Loucy (cell line): Measurements from ENCODE around the gene MCC.

Source experiments
- H2AFZ ChIP-seq: fragments of 200-600 bp; sonication (generic); 2 replicates; pipeline ENCODE4 v1.6.0; 2016; ENCODE audit warnings: antibody characterized with exemption, mild to moderate bottlenecking, low read length, moderate library complexity
- H3F3A ChIP-seq: fragments of 200-600 bp; 2 replicates; pipeline ENCODE4 v1.6.0; 2016; ENCODE audit warnings: antibody characterized with exemption, low read depth, mild to moderate bottlenecking
- H3K27me3 ChIP-seq: fragments of 200-600 bp; sonication (generic); 2 replicates; pipeline ENCODE4 v1.6.1; 2014; ENCODE audit warnings: low read length, mild to moderate bottlenecking; ENCODE audit not compliant: insufficient read depth, poor library complexity, severe bottlenecking
- H3K36me3 ChIP-seq: fragments of 200-600 bp; sonication (generic); 2 replicates; pipeline ENCODE4 v1.6.1; 2016; ENCODE audit warnings: low read length; ENCODE audit not compliant: insufficient read depth
- H3K4me1 ChIP-seq: fragments of 200-600 bp; sonication (generic); 2 replicates; pipeline ENCODE4 v1.5.1; 2014; ENCODE audit warnings: low read length, mild to moderate bottlenecking; ENCODE audit not compliant: insufficient read depth, poor library complexity, severe bottlenecking
- H3K4me2 ChIP-seq: fragments of 200-600 bp; sonication (generic); 2 replicates; pipeline ENCODE4 v1.6.0; 2014; ENCODE audit warnings: antibody characterized with exemption, low read length, low read depth, mild to moderate bottlenecking; ENCODE audit not compliant: poor library complexity, severe bottlenecking
- H3K4me3 ChIP-seq: fragments of 200-600 bp; sonication (generic); 2 replicates; pipeline ENCODE4 v1.5.1; 2014; ENCODE audit warnings: low read length, mild to moderate bottlenecking, mixed read lengths; ENCODE audit not compliant: poor library complexity, severe bottlenecking
- H3K79me2 ChIP-seq: fragments of 200-600 bp; sonication (generic); 2 replicates; pipeline ENCODE4 v1.6.1; 2014; ENCODE audit warnings: low read length; ENCODE audit not compliant: insufficient read depth
- H3K9ac ChIP-seq: fragments of 200-600 bp; sonication (generic); 2 replicates; pipeline ENCODE4 v1.6.0; 2014; ENCODE audit warnings: mild to moderate bottlenecking, low read depth, low read length, moderate library complexity; ENCODE audit not compliant: poor library complexity, severe bottlenecking
- H3K9me2 ChIP-seq: fragments of 200-600 bp; sonication (generic); replicated peaks from 2 replicates; pipeline ENCODE4 v1.6.1; 2016; ENCODE audit warnings: low read depth, low read length, mixed read lengths
- H3K9me3 ChIP-seq: fragments of 200-600 bp; sonication (generic); 2 replicates; pipeline ENCODE4 v1.6.1; 2014; ENCODE audit warnings: mild to moderate bottlenecking, antibody characterized with exemption, low read length, low read depth; ENCODE audit not compliant: insufficient read depth
- H4K20me1 ChIP-seq: fragments of 200-600 bp; sonication (generic); 2 replicates; pipeline ENCODE4 v1.6.0; 2014; ENCODE audit warnings: antibody characterized with exemption, low read length, mild to moderate bottlenecking; ENCODE audit not compliant: insufficient read depth, poor library complexity, severe bottlenecking
- CTCF ChIP-seq: fragments of 200-600 bp; sonication (generic); conservative IDR thresholded peaks from 2 replicates; pipeline ENCODE4 v1.5.1; 2014; ENCODE audit warnings: mild to moderate bottlenecking, antibody characterized with exemption, low read length
- EZH2phosphoT487 ChIP-seq: fragments of 200-600 bp; IDR thresholded peaks from 2 replicates; pipeline ENCODE4 v1.6.1; 2018; ENCODE audit warnings: antibody characterized with exemption, mild to moderate bottlenecking, moderate library complexity, borderline replicate concordance

The MCC gene

DNA sequence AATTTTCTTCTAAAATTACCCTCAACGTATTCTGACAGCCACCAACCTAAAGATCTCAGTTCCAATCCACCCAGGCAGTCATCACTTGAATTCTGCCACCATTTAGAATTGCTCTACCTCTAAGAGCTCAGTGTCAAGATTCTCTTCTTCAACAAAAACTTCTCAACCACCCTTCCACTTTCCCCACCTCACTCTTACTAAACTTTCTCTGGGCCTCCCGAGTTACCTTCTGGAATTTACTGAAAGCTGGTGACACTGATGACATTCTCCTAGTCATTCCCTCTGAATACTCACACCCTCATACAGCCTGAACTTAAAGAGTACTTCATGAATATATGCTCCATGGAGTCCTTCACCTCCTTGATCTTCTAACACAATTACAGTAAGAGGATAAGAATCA lies 263.0 kb downstream of the MCC start:
- Histone ChIP-seq H3K9me3 (no peaks in the 10 kb centered on the region), H3K27me3 (no peaks in the 10 kb centered on the region), H3K9ac (no peak overlapping the region), H3K79me2 (no peaks in the 10 kb centered on the region), H3F3A (no peaks in the 10 kb centered on the region), H3K9me2 (no peaks in the 10 kb centered on the region), H2AFZ (no peak overlapping the region), H3K36me3 (no peaks in the 10 kb centered on the region), H3K4me2 (no peak overlapping the region), H3K4me1 (no peaks in the 10 kb centered on the region), H4K20me1 (no peaks in the 10 kb centered on the region), H3K4me3 (no peak overlapping the region)
- no peak for TF ChIP-seq CTCF
- TF ChIP-seq EZH2phosphoT487: no peak

DNA sequence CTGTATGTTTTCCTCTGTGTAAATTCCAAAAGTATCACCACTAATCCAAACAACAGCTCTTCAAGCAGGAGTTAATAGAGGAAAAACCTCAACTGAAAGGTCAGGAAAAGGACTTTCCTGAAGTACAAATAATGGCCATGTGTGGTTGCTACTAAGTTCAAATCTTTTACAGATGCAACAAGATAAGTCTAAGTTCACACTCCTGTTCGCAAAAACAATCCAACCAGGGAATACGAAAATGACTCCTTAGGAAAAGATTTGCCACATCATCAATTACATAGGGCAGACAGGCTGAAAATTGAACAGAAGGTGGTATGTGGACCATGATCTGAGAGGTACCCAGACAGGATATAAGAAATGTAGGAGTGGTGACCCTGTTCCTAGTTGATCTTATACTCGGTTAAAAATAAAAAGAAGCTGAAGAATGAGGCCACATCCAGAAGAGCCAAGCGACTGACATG lies 263.6 kb downstream of the MCC start:
- H3K9me2 ChIP-seq: no peaks in the 10 kb centered on the region
- H3K9ac ChIP-seq: no peak overlapping the region
- no peaks in the 10 kb centered on the region for H3F3A ChIP-seq
- TF ChIP-seq CTCF: no peak
- TF ChIP-seq EZH2phosphoT487: no peak
- no peak overlapping the region for H3K4me3 ChIP-seq
- H2AFZ ChIP-seq: no peak overlapping the region
- H3K9me3 ChIP-seq: no peaks in the 10 kb centered on the region
- no peaks in the 10 kb centered on the region for H3K36me3 ChIP-seq
- H3K4me1 ChIP-seq: no peaks in the 10 kb centered on the region
- no peaks in the 10 kb centered on the region for H3K79me2 ChIP-seq
- H3K27me3 ChIP-seq: no peaks in the 10 kb centered on the region
- no peaks in the 10 kb centered on the region for H4K20me1 ChIP-seq
- no peak overlapping the region for H3K4me2 ChIP-seq

DNA sequence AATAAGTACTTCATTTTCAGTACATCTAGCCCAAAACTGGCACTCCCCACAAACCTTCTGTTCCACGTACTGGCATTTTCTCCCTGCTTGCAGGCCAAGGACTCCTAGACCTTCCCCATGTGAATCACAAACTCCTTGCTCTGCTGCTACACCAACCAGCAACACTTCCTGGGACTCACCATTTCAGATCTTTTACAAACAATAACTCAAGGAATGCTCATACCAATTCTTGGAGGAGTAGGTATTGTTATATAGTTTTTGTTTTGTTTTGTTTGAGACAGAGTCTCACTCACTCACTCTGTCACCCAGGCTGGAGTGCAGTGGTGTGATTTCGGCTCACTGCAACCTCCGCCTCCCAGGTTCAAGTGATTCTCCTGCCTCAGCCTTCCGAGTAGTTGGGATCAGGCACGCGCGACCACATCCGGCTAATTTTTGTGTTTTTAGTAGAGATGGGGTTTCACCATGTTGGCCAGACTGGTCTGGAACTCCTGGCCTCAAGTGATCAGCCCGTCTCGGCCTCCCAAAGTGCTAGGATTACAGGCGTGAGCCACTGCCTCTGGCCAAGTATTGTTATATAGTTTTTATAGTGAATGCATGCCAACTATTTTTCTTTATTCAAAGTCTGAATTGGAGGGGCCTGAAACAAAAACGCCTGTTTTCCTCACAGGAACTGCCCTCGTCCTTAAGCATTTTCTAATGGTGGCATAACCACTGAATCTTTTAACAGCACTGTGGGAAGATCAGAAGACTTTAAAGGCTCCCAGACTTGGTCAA lies 264.2 kb downstream of the MCC start:
- H3K4me2 ChIP-seq: no peak overlapping the region
- no peaks in the 10 kb centered on the region for H4K20me1 ChIP-seq
- H3K9me2 ChIP-seq: no peaks in the 10 kb centered on the region
- H3K9me3 ChIP-seq: no peaks in the 10 kb centered on the region
- H3K36me3 ChIP-seq: no peaks in the 10 kb centered on the region
- H3K4me3 ChIP-seq: no peak overlapping the region
- H3K9ac ChIP-seq: no peak overlapping the region
- H3F3A ChIP-seq: no peaks in the 10 kb centered on the region
- no peak overlapping the region for H2AFZ ChIP-seq
- TF ChIP-seq CTCF (no peak), EZH2phosphoT487 (no peak)
- H3K4me1 ChIP-seq: peaks cover 3% of the 10 kb centered on the region
- no peaks in the 10 kb centered on the region for H3K79me2 ChIP-seq
- no peaks in the 10 kb centered on the region for H3K27me3 ChIP-seq
